NCI-H748 (cell line): Measurements from ENCODE around the gene ZNF84.

ENCODE experiments used
- DNase-seq: peaks from one replicate; lab custom pipeline; 2025; ENCODE audit not compliant: unreplicated experiment; lab: John Stamatoyannopoulos, UW

The ZNF84 gene

GRCh38 chr12:133037207-133038005 lies at the start of gene ZNF84:
ZNF84 (plus strand) TSS chr12:133037509; CDS start chr12:133041468, 3,959 bp downstream.
- DNase-seq: peak; percentile 99

GRCh38 chr12:132998741-132999140 lies 38.6 kb upstream of the ZNF84 start:
- no peak for DNase-seq

GRCh38 chr12:133010657-133011297 lies 26.5 kb upstream of the ZNF84 start:
- no peak for DNase-seq

GRCh38 chr12:133023566-133023965 lies 13.7 kb upstream of the ZNF84 start:
- DNase-seq: no peak

- DNase-seq: no peak
These were observed 10.3 kb upstream of the ZNF84 start for GRCh38 chr12:133026996-133027395.

GRCh38 chr12:133038118-133038709 lies 905 bp downstream of the ZNF84 start:
- no peak for DNase-seq

- no peak for DNase-seq
These were observed 9.4 kb downstream of the ZNF84 start for GRCh38 chr12:133046698-133047097.

- peak; percentile 7 for DNase-seq
These were observed 20.1 kb downstream of the ZNF84 start for GRCh38 chr12:133057446-133057845.

- peak; percentile 30 for DNase-seq
These were observed 21.1 kb downstream of the ZNF84 start for GRCh38 chr12:133058203-133059113.

- no peak for DNase-seq
These were observed 24.6 kb downstream of the ZNF84 start for GRCh38 chr12:133061954-133062353.

GRCh38 chr12:133063556-133063955 lies 26.2 kb downstream of the ZNF84 start:
- no peak for DNase-seq

- no peak for DNase-seq
These were observed 36.5 kb downstream of the ZNF84 start for GRCh38 chr12:133073836-133074235.

GRCh38 chr12:133080026-133080367 lies 42.7 kb downstream of the ZNF84 start:
- DNase-seq: peak; percentile 100

GRCh38 chr12:133080368-133081158 lies 43.3 kb downstream of the ZNF84 start, which contains the start of gene ZNF140:
ZNF140 (plus strand) TSS chr12:133080923; CDS start chr12:133081321, 398 bp downstream.
- DNase-seq: peak; percentile 99

GRCh38 chr12:133081159-133081780 lies 44.0 kb downstream of the ZNF84 start:
- no peak for DNase-seq

- DNase-seq: no peak
These were observed 46.0 kb downstream of the ZNF84 start for GRCh38 chr12:133083345-133083744.

- peak; percentile 11 for DNase-seq
These were observed 68.3 kb downstream of the ZNF84 start for GRCh38 chr12:133105620-133106019.

GRCh38 chr12:133106253-133106652 lies 68.9 kb downstream of the ZNF84 start:
- DNase-seq: peak; percentile 26

GRCh38 chr12:133107121-133107520 lies 69.8 kb downstream of the ZNF84 start:
- no peak for DNase-seq

- no peak for DNase-seq
These were observed 70.8 kb downstream of the ZNF84 start for GRCh38 chr12:133108150-133108549.
